OCI-LY7 (cell line): ENCODE results near the gene MAST2. TPM values are rescaled to one million over a fixed set of nuclear protein-coding genes. Genes with fewer than 3 reads are reported as not detected.

Source experiments
- BruUV-seq: library from RNA; stranded (reverse); fragments of 400-500 nt; replicated peaks from 2 replicates; lab custom pipeline; 2021; lab: Mats Ljungman, UMichigan
- CTCF ChIA-PET: fragments of 300-600 bp; sonication (Branson Sonifier 250); formaldehyde crosslinking; loops from one replicate; lab custom pipeline; 2022; ENCODE audit warnings: antibody characterized with exemption; ENCODE audit not compliant: unreplicated experiment; lab: Charles Lee
- POLR2A ChIA-PET: fragments of 300-600 bp; sonication (Branson Sonifier 250); formaldehyde crosslinking; loops from one replicate; lab custom pipeline; 2022; ENCODE audit warnings: antibody characterized with exemption; lab: Charles Lee
- DNase-seq: peaks from one replicate; pipeline ENCODE4 v3.0.0-alpha.2; 2015; ENCODE audit warnings: low spot score
- H2AFZ ChIP-seq: fragments of 200-600 bp; sonication (generic), shearing (Covaris generic); 2 replicates; pipeline ENCODE4 v1.6.1; 2014; ENCODE audit warnings: mild to moderate bottlenecking, antibody characterized with exemption, low read length, moderate library complexity
- H3K27ac ChIP-seq: fragments of 200-600 bp; sonication (generic); 2 replicates; pipeline ENCODE4 v1.5.1; 2014; ENCODE audit warnings: mixed run types, low read depth, mild to moderate bottlenecking, moderate library complexity, low read length, inconsistent platforms; ENCODE audit not compliant: poor library complexity, severe bottlenecking
- H3K36me3 ChIP-seq: fragments of 200-600 bp; sonication (generic); 2 replicates; pipeline ENCODE4 v1.6.1; 2014; ENCODE audit warnings: mild to moderate bottlenecking, antibody characterized with exemption, low read length, moderate library complexity, mixed read lengths; ENCODE audit not compliant: insufficient read depth
- H3K4me1 ChIP-seq: fragments of 200-600 bp; sonication (generic); 2 replicates; pipeline ENCODE4 v1.5.1; 2014; ENCODE audit warnings: mild to moderate bottlenecking, low read length; ENCODE audit not compliant: insufficient read depth, poor library complexity, severe bottlenecking
- H3K4me2 ChIP-seq: fragments of 200-600 bp; sonication (generic); 2 replicates; pipeline ENCODE4 v1.6.1; 2014; ENCODE audit warnings: mild to moderate bottlenecking, low read length
- H3K4me3 ChIP-seq: fragments of 200-600 bp; sonication (generic); 2 replicates; pipeline ENCODE4 v1.5.1; 2014; ENCODE audit warnings: mild to moderate bottlenecking, low read depth, low read length; ENCODE audit not compliant: poor library complexity, severe bottlenecking
- H3K79me2 ChIP-seq: fragments of 200-600 bp; sonication (generic); 2 replicates; pipeline ENCODE4 v1.6.1; 2016; ENCODE audit warnings: low read depth, mild to moderate bottlenecking, low read length, moderate library complexity, mixed read lengths; ENCODE audit not compliant: insufficient read depth
- H3K9me2 ChIP-seq: fragments of 200-600 bp; sonication (generic); 2 replicates; pipeline ENCODE4 v1.6.1; 2016; ENCODE audit warnings: mild to moderate bottlenecking, low read length, mixed read lengths; ENCODE audit not compliant: insufficient read depth
- H3K9me3 ChIP-seq: fragments of 200-600 bp; sonication (generic); 2 replicates; pipeline ENCODE4 v1.6.1; 2014; ENCODE audit warnings: mild to moderate bottlenecking, mixed run types, low read length, mixed read lengths
- H4K20me1 ChIP-seq: fragments of 200-600 bp; sonication (generic); 2 replicates; pipeline ENCODE4 v1.6.1; 2014; ENCODE audit warnings: mild to moderate bottlenecking, antibody characterized with exemption, low read length, moderate library complexity, mixed read lengths; ENCODE audit not compliant: insufficient read depth
- EZH2phosphoT487 ChIP-seq: fragments of 200-600 bp; sonication (generic); IDR thresholded peaks from 2 replicates; pipeline ENCODE4 v1.6.1; 2018; ENCODE audit warnings: low read depth, borderline replicate concordance, mild to moderate bottlenecking, mixed run types, antibody characterized with exemption, low read length, moderate library complexity, mixed read lengths
- intact Hi-C: fragments of 100-400 bp; cut with micrococcal nuclease; formaldehyde crosslinking; loops from one replicate; pipeline ENCODE4 v1.10.0; 2022; ENCODE audit not compliant: unreplicated experiment
- total RNA-seq, 2 experiments: library from RNA; depleted of rRNA in 1 of 2; stranded (reverse); fragments of >200 nt in 1 of 2; shearing (Covaris generic) in 1 of 2; gene quantifications; 2 replicates each; pipeline ENCODE4 v1.2.3, GENCODE V29; 2014 to 2022
- TF ChIP-seq, protein P1 (sequence below): fragments of 200-600 bp; sonication (generic); conservative IDR thresholded peaks from 2 replicates; pipeline ENCODE4 v1.5.1; 2014; ENCODE audit warnings: mild to moderate bottlenecking, antibody characterized with exemption, low read length, moderate library complexity, mixed read lengths

MAST2 gene
- total RNA-seq, 2 experiments from 2014 or later = 32.1 to 67.2 TPM

DNA sequence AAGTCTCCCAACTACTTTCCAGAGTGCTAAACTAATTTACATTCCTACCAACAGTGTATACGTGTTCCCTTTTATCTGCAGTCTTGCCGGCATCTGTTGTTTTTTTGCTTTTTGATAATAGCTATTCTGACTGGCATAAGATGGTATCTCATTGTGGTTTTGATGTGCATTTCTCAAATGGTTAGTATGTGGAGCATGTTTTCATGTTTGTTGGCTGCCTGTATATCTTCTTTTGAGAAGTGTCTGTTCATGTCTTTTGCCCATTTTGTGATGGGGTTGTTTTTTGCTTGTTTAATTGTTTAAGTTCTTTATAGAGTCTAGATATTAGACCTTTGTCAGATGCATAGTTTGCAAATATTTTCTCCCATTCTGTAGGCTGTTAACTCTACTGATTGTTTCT, 46.6 kb downstream of the MAST2 start:
- Histone ChIP-seq H3K9me3 (peaks cover 10% of the 10 kb centered on the region; the same call in 1 of the 2 replicates), H4K20me1 (peaks cover 5% of the 10 kb centered on the region; the same call in 1 of the 2 replicates), H3K36me3 (peaks cover 44% of the 10 kb centered on the region), H3K79me2 (peaks cover 52% of the 10 kb centered on the region), H3K4me2 (no peak overlapping the region), H2AFZ (no peak overlapping the region), H3K4me3 (no peak overlapping the region), H3K4me1 (peaks cover 4% of the 10 kb centered on the region), H3K9me2 (no peaks in the 10 kb centered on the region), H3K27ac (no peak overlapping the region)
- ChIA-PET POLR2A (interaction anchor here (0.6 to 1.1 kb wide), 3 partner anchors 13 to 461 kb away, joined by 3 read pairs; no protein-coding TSS in a partner anchor), CTCF (no interaction called here)
- no peak for TF ChIP-seq EZH2phosphoT487
- TF ChIP-seq, protein P1, sequence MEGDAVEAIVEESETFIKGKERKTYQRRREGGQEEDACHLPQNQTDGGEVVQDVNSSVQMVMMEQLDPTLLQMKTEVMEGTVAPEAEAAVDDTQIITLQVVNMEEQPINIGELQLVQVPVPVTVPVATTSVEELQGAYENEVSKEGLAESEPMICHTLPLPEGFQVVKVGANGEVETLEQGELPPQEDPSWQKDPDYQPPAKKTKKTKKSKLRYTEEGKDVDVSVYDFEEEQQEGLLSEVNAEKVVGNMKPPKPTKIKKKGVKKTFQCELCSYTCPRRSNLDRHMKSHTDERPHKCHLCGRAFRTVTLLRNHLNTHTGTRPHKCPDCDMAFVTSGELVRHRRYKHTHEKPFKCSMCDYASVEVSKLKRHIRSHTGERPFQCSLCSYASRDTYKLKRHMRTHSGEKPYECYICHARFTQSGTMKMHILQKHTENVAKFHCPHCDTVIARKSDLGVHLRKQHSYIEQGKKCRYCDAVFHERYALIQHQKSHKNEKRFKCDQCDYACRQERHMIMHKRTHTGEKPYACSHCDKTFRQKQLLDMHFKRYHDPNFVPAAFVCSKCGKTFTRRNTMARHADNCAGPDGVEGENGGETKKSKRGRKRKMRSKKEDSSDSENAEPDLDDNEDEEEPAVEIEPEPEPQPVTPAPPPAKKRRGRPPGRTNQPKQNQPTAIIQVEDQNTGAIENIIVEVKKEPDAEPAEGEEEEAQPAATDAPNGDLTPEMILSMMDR = no peak
- intact Hi-C loops = loop anchor here (10.0 kb wide), 1 partner anchor 335 kb away; no protein-coding TSS in a partner anchor
- no peak for DNase-seq
- BruUV-seq = no TSS peak

DNA sequence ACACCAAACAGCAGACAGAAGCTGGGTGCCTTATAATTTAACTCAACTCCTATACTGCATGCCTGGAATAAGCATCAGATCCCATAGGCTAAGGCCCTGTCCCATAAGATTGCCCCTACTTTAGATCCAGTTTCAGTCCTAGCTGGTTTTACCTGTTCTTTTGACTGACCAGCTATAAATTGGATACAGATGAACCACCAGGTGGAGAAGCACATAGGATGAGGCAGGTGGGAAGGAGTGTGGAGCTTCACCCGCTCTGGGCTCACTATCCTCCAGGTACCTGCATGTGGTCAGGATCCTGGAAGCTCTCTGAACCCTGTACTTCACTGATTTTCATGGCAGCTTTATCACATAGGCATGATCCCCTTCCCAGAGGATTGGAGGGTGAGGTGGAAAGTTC, 51.3 kb downstream of the MAST2 start:
- Histone ChIP-seq H3K4me3 (no peak overlapping the region), H4K20me1 (peaks cover 5% of the 10 kb centered on the region; the same call in 1 of the 2 replicates), H3K4me2 (no peak overlapping the region), H3K27ac (no peak overlapping the region), H3K4me1 (peaks cover 3% of the 10 kb centered on the region), H3K79me2 (peaks cover 66% of the 10 kb centered on the region), H3K36me3 (peaks cover 23% of the 10 kb centered on the region), H3K9me2 (no peaks in the 10 kb centered on the region), H3K9me3 (peaks cover 10% of the 10 kb centered on the region; the same call in 1 of the 2 replicates), H2AFZ (no peak overlapping the region)
- CTCF ChIA-PET = interaction anchor here (0.5 to 1.0 kb wide), 2 partner anchors 8 to 74 kb away, joined by 4 to 5 read pairs; no protein-coding TSS in a partner anchor
- no TSS peak for BruUV-seq
- POLR2A ChIA-PET = interaction anchor here (0.6 to 1.4 kb wide), 5 partner anchors 8 to 169 kb away, joined by 3 to 6 read pairs (median 4); no protein-coding TSS in a partner anchor
- TF ChIP-seq, protein P1 = no peak
- no peak for TF ChIP-seq EZH2phosphoT487
- intact Hi-C loops = loop anchor here (10.0 kb wide), 1 partner anchor 340 kb away; no protein-coding TSS in a partner anchor
- DNase-seq = no peak
